HG03135 (cell line): Measurements from ENCODE around the gene SOCS2.

Experiments used
- ATAC-seq: cut with Tn5 transposase; IDR thresholded peaks from one replicate; pipeline ENCODE4 v1.9.1; 2021; ENCODE audit warnings: mild to moderate bottlenecking, moderate library complexity; ENCODE audit not compliant: unreplicated experiment

Gene SOCS2

GRCh38 chr12:93565760-93566159 is 6.7 kb upstream of the SOCS2 start:
- no peak for ATAC-seq

- no peak for ATAC-seq
Measured at GRCh38 chr12:93567174-93567573, 5.3 kb upstream of the SOCS2 start.

GRCh38 chr12:93568091-93568490 is 4.4 kb upstream of the SOCS2 start:
- ATAC-seq: no peak

GRCh38 chr12:93569301-93569655 is 3.2 kb upstream of the SOCS2 start:
- no peak for ATAC-seq

DNA sequence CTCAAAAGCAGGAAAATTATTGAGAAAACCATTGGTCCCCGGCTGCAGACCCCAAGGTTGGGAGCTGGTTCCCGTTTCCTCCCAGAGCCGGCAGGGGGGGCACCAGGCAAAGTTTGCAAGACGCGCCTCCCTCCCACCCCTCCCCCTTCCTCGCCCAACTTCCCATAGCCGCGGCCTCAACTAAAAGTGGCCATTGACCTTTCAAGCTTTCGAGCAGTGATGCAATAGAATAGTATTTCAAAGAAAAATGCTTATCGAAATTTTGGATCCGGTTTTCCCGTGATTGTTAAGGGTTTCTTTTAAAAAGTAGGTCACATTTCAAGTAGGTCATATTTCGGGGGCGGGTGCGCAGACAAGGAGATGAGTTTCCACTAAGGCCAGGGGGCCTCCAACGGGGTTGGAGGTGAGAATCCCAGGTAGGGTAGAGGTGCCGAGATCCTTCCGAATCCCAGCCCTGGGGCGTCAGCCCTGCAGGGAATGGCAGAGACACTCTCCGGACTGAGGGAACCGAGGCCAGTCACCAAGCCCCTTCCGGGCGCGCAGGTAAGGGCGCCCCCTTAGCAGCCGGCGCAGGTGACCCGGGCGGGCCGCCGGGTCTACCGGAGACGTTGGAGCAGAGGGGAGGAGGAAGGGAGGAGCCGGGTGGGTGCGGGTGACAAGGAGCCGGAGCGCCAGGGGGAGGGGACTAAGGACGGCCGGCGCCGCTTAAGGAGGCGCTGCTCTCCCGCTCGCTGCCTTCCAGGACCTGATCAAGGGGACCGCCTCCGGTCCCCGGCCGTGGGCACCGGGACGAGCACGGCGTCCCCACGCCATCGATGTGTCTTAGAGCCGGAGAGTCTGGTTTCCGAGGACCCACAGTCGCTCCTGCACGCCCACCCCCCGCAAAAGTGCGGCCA is 2.6 kb upstream of the SOCS2 start:
- ATAC-seq: peak; percentile 41

DNA sequence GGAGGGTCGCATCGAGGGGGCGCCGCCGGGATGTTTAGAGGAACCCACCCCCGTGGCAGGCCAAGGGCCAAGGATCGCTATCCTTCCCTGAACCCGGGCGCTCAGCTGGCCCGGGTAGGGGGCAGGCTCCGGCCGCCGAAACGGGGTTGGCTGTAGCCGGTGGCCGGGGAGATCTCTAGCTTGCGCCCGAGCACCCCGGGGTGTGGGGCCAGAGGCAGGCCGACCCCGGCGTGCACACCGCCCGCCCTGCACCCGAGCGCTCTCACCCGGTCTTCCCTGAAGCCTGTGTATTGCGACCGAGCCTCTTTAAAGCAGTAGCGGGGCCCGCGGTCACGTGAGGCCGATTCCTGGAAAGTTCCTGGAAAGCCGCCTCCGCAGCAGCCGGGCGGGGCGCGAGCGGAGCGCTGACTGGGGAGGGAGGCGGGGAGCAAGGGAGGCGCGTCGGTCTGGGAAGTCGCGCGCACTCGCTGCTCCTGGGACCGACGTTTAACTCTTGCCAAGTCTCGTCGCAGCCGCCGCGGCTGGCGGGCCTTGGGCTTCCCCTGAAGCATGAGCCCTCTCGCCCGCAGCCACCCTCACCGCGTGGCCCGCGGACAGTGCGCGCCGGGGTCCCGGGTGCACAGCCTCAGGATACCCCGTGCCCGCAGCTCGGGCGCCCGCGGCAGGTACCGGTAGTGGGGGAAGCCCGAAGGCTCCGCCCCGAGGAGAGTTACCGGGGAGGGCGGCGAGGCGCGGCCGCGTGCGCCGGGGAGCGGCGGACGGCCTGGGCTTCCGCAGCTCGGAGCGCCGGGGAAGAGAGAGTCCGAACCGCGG is 1.7 kb upstream of the SOCS2 start:
- ATAC-seq: peak; percentile 50

DNA sequence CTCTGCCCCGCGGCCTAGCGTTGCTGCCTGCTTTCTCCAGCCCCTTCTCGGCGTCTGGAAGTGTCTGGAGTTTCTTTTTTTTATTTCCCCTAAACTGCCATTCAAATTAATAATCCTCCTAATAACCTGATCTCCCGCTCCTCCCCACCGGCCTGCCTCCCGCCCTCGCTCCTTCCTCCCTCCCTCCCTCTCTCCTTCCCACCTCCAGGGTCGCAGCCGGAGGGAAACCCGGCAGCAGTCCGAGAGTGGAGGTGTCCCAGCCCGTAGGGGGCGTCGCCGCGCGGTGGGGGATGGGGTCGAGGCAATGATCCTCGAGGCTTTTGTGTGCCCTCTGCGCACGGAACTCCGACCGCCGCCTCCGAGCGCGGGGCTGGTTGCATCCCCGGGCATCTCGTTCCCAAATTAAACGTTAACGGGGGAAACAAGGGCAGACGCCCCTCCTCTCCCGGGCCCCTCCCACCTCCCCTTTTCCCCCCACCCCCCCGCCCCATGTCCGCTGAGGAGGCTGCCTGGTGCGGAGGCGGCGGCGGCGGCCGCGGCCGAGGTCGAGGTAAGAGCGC is 1.0 kb upstream of the SOCS2 start:
- ATAC-seq: no peak

DNA sequence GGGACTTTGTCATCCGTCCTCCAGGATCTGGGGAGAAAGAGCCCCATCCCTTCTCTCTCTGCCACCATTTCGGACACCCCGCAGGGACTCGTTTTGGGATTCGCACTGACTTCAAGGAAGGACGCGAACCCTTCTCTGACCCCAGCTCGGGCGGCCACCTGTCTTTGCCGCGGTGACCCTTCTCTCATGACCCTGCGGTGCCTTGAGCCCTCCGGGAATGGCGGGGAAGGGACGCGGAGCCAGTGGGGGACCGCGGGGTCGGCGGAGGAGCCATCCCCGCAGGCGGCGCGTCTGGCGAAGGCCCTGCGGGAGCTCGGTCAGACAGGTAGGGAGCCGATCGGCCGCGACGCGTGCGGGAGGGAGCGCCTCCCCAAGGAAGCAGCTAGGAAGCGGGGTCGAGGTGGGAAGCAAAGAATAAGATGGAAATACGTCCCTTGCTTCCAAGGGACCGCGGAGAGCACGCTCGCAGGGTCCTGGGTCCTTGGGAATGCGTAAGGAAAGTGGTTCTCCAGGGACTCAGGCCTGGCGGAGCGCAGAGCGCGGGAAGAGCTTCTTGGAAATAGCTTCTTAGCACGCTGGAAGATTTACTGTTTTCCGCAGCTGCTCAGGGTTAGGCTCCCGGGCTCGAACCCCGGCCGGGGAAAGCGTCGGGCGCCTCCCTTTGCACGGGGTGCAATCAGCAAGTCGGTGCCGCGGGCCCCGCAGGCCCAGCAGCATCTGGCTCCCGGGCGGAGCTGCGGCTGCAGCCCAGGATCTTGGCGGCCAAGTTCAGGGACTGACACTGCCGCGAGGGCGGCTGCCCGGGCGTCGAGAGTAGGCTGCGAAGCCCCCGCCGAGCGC is 457 bp downstream of the SOCS2 start:
- no peak for ATAC-seq

DNA sequence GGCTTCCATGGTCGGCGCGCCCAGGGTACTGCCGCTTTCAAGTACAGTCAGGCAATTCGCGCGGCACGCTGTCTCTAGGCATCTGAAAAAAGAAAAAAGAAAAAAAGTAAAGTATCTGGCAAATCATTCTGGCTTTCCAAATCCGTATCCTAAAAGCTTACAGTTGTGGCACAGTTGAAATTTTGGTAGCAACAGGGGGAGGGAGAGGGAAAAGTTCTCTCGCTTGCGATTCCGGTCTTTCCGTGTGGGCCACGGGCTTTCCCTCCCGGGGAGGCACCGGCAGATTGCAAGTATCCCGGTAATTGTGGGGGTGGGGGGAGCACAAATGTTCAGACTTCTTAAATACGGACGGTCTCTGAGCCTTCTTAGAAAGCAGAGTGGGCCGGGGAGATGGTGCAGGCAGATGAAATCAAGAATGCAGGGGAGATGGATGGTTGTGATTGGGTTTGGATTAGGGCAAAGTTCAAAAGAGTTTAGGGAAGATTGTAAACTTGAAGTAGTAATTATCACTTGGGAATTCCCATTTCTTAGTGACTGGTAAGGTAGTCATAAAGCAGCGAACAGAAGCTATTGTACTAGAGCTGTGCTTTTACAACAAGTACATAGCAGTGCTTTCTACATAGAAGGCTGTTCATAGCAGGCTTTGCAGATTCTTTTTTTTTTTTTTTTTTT is 1.2 kb downstream of the SOCS2 start:
- ATAC-seq: no peak

- no peak for ATAC-seq
Measured at GRCh38 chr12:93577222-93577621, 4.7 kb downstream of the SOCS2 start.

DNA sequence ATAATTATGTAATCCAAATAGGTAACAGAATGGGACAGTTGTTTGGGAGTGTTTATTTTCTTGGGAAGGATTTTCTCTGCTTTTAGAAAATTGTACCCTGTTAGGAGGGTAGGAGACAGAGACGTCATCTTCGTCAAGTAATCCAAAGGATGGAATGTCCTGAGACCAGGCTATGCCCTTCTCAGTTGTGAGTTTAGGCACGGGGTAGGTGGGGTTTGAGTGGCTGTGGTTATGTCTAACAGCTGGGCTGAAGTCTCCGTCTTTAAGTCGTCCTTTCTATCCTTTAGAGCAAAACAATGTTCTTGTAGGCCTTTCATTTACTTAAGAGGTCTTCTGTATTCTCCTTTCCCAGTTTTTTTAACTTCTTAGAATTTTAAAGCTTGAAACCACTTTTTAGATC is 5.7 kb downstream of the SOCS2 start:
- no peak for ATAC-seq

DNA sequence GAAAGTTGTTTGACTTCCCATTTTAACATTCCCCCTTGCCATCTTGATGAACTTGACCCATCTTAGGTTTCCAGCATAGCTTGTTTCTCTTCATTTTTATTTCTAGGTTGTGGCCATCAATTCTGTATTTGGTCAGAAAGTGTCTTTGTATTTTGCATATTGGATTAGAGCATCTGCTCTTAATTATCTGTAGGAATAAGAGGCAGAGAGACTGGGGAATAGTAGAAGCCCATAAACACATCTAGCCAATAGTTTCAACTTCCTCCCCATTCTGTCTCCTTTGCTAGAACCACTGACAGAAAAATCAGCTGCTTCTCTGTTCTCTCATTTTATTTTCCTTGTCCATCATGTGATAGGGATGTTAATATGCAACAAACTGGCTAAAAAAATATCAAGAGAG is 8.2 kb downstream of the SOCS2 start:
- ATAC-seq: no peak

DNA sequence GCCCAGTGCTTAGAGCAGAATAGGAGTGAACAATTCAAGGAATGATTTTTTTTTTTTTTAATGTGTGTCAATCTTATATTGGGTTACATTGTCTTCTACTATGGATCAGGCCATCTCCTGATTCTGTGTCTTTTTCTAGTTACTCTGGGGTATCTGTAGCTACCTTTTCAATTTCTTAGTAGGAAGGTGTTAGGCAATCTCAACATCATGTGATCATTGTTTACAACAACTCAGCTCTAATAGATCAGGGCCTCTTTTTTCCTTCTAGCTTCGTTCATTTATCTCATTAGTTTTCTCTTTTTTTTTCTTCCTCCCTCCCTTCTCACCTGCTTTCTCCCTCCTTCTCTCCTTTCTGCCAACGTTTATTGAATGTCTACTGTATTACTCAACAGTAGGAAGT is 8.9 kb downstream of the SOCS2 start:
- no peak for ATAC-seq

- ATAC-seq: no peak
Measured at GRCh38 chr12:93582351-93582750, 9.9 kb downstream of the SOCS2 start.

- no peak for ATAC-seq
Measured at GRCh38 chr12:93583627-93584392, 11.3 kb downstream of the SOCS2 start.

DNA sequence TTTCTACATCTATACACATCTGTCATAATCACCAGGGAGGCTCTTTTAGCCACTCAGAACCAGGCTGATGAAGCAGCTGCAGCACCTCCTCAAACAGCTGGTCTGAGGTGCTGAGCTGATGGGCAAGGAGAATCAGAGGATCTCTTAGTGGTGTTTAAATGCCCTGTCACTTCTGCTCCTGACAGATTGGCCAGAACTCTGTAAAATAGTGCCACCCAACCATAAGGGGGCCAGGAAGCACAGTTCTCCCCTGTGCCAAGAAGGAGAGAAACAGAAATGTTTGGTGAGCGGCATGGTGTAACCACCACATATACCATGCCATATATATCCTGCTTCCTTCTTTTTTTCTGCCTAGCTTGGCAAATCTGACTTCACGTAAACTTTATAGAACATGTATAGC is 12.8 kb downstream of the SOCS2 start:
- ATAC-seq: no peak

- no peak for ATAC-seq
Measured at GRCh38 chr12:93587611-93588010, 15.1 kb downstream of the SOCS2 start.

DNA sequence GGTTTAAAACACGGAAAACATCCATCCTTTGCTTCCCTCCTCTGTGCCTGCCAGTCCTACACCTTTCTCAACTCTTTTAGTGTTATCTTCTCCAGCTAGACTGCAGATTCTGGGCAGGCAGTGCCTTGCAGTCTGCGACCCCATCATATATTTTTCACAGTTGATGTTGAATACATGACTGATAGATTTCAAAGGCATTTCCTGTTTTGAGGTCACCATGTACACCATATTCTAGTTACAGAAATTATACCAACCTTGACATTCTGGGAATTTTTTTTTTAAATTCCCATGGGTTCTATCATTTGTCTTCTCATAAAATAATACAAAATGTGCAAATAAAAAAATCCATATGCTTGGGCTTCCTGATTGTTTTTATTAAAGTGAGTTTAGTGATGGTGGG is 16.6 kb downstream of the SOCS2 start:
- ATAC-seq: no peak

DNA sequence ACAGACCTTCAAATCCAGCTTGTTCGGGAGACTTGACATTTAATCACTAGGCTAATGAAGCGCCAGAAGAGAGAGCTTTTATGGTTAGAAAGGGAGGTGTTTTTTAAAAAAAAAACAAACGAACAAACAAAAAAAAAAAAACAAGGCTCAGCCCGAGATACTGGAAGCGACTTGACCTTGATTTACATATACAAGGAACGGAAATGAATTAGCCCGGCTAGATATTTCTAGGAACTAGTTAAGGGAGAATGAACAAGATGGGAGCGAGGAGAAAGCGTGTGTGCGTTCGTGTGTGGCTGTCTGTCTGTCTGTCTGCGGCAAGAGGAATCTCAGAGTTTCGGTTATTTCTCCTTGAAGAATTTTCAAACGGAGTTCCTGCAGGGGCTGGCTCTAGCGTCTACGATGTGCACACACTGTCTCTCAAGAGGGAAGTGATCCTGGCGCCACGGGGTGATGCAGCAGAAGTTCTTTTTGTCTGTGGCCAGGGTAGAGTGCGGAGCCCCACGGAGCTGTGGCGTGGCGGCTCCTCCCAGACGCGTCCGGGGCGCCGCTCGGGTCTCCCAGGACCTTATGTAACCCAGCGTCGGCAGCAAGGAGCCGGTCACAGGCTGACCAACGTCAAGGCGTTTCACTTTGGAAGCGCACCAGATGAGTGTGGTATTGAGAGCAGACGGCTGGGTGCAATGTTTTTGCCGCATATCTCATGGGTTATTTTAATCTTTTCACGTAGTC is 18.8 kb downstream of the SOCS2 start:
- ATAC-seq: peak; percentile 88
